Measurements from ENCODE around the gene IRS2.

DNA sequence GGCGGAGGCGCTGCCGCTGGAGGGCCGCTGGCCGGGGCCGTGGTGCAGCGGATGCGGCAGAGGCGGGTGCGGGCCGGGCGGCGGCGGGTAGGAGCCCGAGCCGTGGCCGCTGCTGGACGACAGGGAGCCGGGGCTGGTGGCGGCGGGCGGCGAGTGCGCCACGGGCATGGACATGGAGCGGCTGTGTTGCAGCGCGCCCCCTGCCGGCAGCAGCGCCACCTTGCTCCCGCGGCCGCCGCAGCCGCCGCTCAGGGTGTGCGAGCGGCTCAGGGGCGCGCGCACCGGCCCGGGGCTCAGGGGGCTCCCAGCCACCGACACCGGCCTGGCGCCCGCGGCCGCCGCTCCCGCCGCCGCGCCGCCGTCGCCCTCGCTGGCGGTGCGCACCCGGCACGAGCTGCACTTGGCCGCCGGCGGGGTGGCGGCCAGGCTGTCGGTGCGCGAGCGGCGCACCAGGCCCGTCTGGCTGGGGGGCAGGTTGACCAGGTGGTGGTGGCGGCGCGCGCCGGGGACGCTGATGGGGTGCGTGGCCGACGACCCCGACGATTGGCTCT, 1.7 kb downstream of the IRS2 start:
- no peak for TF ChIP-seq POLR2A (IDR thresholded peaks at IDR 0.05)
- TF ChIP-seq, protein P1, sequence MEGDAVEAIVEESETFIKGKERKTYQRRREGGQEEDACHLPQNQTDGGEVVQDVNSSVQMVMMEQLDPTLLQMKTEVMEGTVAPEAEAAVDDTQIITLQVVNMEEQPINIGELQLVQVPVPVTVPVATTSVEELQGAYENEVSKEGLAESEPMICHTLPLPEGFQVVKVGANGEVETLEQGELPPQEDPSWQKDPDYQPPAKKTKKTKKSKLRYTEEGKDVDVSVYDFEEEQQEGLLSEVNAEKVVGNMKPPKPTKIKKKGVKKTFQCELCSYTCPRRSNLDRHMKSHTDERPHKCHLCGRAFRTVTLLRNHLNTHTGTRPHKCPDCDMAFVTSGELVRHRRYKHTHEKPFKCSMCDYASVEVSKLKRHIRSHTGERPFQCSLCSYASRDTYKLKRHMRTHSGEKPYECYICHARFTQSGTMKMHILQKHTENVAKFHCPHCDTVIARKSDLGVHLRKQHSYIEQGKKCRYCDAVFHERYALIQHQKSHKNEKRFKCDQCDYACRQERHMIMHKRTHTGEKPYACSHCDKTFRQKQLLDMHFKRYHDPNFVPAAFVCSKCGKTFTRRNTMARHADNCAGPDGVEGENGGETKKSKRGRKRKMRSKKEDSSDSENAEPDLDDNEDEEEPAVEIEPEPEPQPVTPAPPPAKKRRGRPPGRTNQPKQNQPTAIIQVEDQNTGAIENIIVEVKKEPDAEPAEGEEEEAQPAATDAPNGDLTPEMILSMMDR (IDR thresholded peaks at IDR 0.05) = no peak
